Left lung (tissue), 10 donors: ENCODE results near the gene PSTPIP2. TPM values are rescaled to one million over a fixed set of nuclear protein-coding genes. Genes with fewer than 3 reads are reported as not detected.
"Not testable (repeated sequence)": the region's sequence is repeated elsewhere in the genome, so short reads cannot be mapped to it uniquely, and the experiment has no call there.

ENCODE experiments used
- ATAC-seq: fragments of 200-7000 bp; cut with Tn5 transposase; one replicate; pipeline ENCODE4 v1.9.1; 2020; ENCODE audit warnings: moderate library complexity
- DNase-seq, 4 donors: peaks; one replicate each; pipeline ENCODE4 v3.0.0-alpha.2; 2013 to 2020
- H3K27ac ChIP-seq, 2 donors: fragments of 200-600 bp; sonication (generic) in 1 of 2; one replicate each; pipeline versions ENCODE4 v1.5.0 to v1.8.0; 2020 to 2021
- H3K27me3 ChIP-seq, 2 donors: fragments of 200-600 bp; sonication (generic) in 1 of 2; one replicate each; pipeline versions ENCODE4 v1.5.0 to v1.8.0; 2020 to 2021
- H3K36me3 ChIP-seq, 2 donors: fragments of 200-600 bp; sonication (generic) in 1 of 2; one replicate each; pipeline versions ENCODE4 v1.5.0 to v1.8.0; 2020 to 2021
- H3K4me1 ChIP-seq, 2 donors: fragments of 200-600 bp; one replicate each; pipeline ENCODE4 v1.8.0; 2021
- H3K4me3 ChIP-seq, 2 donors: fragments of 200-600 bp; sonication (generic) in 1 of 2; one replicate each; pipeline versions ENCODE4 v1.5.0 to v1.8.0; 2020 to 2021; ENCODE audit warnings: mild to moderate bottlenecking in 1 of 2
- H3K9me3 ChIP-seq, 2 donors: fragments of 200-600 bp; sonication (generic) in 1 of 2; one replicate each; pipeline versions ENCODE4 v1.5.0 to v1.8.0; 2020 to 2021
- intact Hi-C, 2 donors: fragments of 100-400 bp; cut with DNase I; formaldehyde crosslinking; loops; one replicate each; pipeline versions ENCODE4 v1.11.2 to v1.14.2; 2022
- polyA plus RNA-seq, 6 donors: library from polyadenylated mRNA; unstranded; fragments of 120-200 nt; gene quantifications; one replicate each; pipeline ENCODE4 v1.2.1, GENCODE V29; 2013; ENCODE audit not compliant: insufficient read length in 6 of 6
- total RNA-seq, 2 donors: library from RNA; stranded (reverse); fragmentation: NEBNext Ultra II Directional; extraction: Animal tissue kit (Norgen Biotek cat#: 25700); gene quantifications; one replicate each; pipeline ENCODE4 v1.2.1, GENCODE V29; 2021
- TF ChIP-seq, protein P1 (sequence below), 2 donors: fragments of 200-600 bp; sonication (generic) in 1 of 2; IDR thresholded peaks; one replicate each; pipeline versions ENCODE4 v1.5.0 to v1.8.0; 2021; ENCODE audit warnings: antibody characterized with exemption in 2 of 2
- donor health status: DM: no; HTN: yes; CAD: no.
- donor health status: DM: no; HTN: no; CAD: no.

Gene PSTPIP2
- total and polyA plus RNA-seq, 8 donors, result 5.2 to 21.8 (median 7.6) TPM

- DNase-seq (no peak), ATAC-seq (no peak)
- Histone ChIP-seq H3K4me1 (peaks cover 3 to 65% of the 10 kb centered on the region in 2 donors), H3K27me3 (no peaks in the 10 kb centered on the region), H3K36me3 (no peaks in the 10 kb centered on the region), H3K9me3 (no peaks in the 10 kb centered on the region), H3K27ac (peak overlapping the region in 1 of 2 donors; percentile 0), H3K4me3 (no peak overlapping the region)
- TF ChIP-seq, protein P1, sequence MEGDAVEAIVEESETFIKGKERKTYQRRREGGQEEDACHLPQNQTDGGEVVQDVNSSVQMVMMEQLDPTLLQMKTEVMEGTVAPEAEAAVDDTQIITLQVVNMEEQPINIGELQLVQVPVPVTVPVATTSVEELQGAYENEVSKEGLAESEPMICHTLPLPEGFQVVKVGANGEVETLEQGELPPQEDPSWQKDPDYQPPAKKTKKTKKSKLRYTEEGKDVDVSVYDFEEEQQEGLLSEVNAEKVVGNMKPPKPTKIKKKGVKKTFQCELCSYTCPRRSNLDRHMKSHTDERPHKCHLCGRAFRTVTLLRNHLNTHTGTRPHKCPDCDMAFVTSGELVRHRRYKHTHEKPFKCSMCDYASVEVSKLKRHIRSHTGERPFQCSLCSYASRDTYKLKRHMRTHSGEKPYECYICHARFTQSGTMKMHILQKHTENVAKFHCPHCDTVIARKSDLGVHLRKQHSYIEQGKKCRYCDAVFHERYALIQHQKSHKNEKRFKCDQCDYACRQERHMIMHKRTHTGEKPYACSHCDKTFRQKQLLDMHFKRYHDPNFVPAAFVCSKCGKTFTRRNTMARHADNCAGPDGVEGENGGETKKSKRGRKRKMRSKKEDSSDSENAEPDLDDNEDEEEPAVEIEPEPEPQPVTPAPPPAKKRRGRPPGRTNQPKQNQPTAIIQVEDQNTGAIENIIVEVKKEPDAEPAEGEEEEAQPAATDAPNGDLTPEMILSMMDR (IDR thresholded peaks at IDR 0.05), result no peak
- intact Hi-C loops, result no loop called here
These were observed 18.5 kb downstream of the PSTPIP2 start for GRCh38 chr18:46053368-46054095.

- H3K4me3 ChIP-seq, result no peak overlapping the region
- intact Hi-C loops, result no loop called here
- no peaks in the 10 kb centered on the region for H3K27me3 ChIP-seq
- H3K36me3 ChIP-seq, result no peaks in the 10 kb centered on the region
- ATAC-seq (peak; percentile 90), DNase-seq (peak in 1 of 4 donors; percentile 58)
- H3K4me1 ChIP-seq, result peaks cover 3 to 75% of the 10 kb centered on the region in 2 donors
- H3K9me3 ChIP-seq, result no peaks in the 10 kb centered on the region
- TF ChIP-seq, protein P1 (IDR thresholded peaks at IDR 0.05), result no peak
- H3K27ac ChIP-seq, result peak overlapping the region; percentile 50 to 71
These were observed 20.2 kb downstream of the PSTPIP2 start for GRCh38 chr18:46051731-46052461.

DNA sequence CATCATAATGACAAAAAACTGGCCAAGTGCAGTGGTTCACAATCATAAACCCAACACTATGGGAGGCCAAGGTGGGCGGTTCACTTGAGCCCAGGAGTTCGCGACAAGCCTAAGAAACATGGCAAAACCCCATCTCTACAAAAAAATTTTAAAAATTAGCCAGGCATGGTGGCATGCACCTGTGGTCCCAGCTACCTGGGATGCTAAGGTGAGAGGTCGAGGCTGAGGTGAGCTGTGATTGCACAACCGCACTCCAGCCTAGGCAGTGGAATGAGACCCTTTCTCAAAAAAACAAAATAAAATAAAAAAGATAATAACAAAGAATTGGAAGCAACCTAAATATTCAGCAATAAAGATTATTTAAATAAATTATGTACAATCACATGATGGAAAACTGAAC lies 21.8 kb downstream of the PSTPIP2 start:
- Histone ChIP-seq H3K27me3 (no peaks in the 10 kb centered on the region), H3K27ac (no peak overlapping the region), H3K4me1 (peaks cover 3 to 62% of the 10 kb centered on the region in 2 donors), H3K9me3 (no peaks in the 10 kb centered on the region), H3K36me3 (no peaks in the 10 kb centered on the region), H3K4me3 (no peak overlapping the region)
- ATAC-seq (no peak), DNase-seq (no peak)
- intact Hi-C loops, result no loop called here
- TF ChIP-seq, protein P1 (IDR thresholded peaks at IDR 0.05), result no peak

- peaks cover 3 to 50% of the 10 kb centered on the region in 2 donors for H3K4me1 ChIP-seq
- DNase-seq, result no peak
- H3K27ac ChIP-seq, result no peak overlapping the region
- H3K27me3 ChIP-seq, result no peaks in the 10 kb centered on the region
- H3K4me3 ChIP-seq, result no peak overlapping the region
- TF ChIP-seq, protein P1 (IDR thresholded peaks at IDR 0.05), result no peak
- H3K36me3 ChIP-seq, result no peaks in the 10 kb centered on the region
- intact Hi-C loops, result no loop called here
- ATAC-seq, result no peak
- no peaks in the 10 kb centered on the region for H3K9me3 ChIP-seq
These were observed 23.4 kb downstream of the PSTPIP2 start for GRCh38 chr18:46048641-46049040.

DNA sequence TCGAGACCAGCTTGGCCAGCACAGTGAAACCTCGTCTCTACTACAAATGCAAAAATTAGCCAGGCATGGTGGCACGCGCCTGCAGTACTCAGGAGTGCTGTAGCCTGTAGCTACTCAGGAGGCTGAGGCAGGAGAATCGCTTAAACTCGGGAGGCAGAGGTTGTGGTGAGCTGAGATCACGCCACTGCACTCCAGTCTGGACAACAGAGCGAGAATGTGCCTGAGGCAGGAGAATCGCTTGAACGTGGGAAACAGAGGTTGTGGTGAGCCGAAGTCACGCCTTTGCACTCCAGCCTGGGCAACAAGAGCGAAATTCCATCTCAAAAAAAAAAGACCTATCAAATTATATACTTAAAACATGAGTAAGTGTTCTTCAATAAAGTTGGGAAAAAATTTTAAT lies 24.7 kb downstream of the PSTPIP2 start:
- H3K27me3 ChIP-seq, H3K4me3 ChIP-seq, DNase-seq, H3K36me3 ChIP-seq, H3K27ac ChIP-seq, H3K9me3 ChIP-seq, ATAC-seq, intact Hi-C loops: not testable (repeated sequence)
- peaks cover 3 to 50% of the 10 kb centered on the region in 2 donors for H3K4me1 ChIP-seq
